Central memory CD4-positive, alpha-beta T cell (primary cell): Measurements from ENCODE around the gene NEDD4L.

Experiments used
- DNase-seq: peaks from one replicate; pipeline ENCODE4 v3.0.0; 2022

Gene NEDD4L

GRCh38 chr18:58215011-58215410 lies 171.0 kb downstream of the NEDD4L start:
- DNase-seq = no peak

DNA sequence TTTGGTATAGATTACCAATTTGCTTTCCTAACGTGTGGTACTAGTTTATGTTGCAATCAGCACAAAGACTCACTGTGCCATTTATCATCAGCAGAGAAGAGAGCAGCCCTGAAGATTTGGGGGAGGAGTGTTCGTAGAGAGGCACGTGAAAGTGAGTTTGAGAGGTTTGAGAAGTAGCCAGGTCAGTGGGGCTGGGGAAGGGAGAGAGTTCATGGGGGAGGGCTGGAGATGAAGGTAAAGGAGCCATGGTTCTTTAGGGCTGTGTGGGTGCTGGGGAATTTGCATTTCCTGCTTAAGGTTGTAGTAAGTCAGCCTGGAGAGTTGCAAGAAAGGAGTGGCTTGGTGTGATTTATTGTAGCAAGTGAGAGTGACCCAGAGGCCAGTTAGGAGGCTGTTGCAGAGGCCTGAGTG lies 172.1 kb downstream of the NEDD4L start:
- DNase-seq = no peak

DNA sequence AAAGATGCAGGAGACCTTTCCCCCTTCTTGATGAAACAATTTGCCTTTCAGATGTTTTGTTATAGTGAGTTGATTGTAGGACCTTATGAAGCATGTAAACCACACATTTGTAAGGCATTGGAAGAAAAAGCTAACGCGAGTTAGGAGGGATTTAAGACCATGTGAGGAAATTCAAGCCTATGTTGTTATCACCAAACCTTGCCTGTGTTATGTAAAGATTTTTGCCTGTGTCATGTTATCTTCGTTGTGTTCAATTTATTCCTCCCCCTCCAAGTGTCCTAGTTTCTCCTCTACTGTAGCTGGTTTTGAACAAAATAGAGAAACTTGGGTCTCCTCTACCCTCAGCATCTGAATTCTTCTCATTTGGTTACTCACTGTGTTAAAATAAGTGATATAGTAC lies 173.0 kb downstream of the NEDD4L start:
- DNase-seq = no peak

DNA sequence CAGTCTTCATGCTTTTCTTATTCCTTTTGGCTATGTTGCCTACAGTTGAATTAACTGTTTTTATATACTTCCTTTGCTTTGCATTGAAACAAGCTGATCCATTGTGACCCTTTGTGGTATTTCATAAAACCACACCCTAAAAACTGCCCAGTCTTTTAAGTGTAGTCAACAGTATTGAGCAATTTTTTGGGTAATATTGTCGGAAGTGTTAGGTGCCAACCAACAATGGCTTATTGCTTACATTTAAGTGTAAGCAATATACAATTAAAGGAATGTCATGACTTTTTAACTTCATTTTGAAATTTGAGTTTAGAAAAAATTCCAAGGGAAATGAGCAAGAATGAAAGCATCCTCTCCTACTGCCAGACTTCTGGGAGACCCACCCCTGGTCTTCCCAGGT lies 174.1 kb downstream of the NEDD4L start:
- no peak for DNase-seq

DNA sequence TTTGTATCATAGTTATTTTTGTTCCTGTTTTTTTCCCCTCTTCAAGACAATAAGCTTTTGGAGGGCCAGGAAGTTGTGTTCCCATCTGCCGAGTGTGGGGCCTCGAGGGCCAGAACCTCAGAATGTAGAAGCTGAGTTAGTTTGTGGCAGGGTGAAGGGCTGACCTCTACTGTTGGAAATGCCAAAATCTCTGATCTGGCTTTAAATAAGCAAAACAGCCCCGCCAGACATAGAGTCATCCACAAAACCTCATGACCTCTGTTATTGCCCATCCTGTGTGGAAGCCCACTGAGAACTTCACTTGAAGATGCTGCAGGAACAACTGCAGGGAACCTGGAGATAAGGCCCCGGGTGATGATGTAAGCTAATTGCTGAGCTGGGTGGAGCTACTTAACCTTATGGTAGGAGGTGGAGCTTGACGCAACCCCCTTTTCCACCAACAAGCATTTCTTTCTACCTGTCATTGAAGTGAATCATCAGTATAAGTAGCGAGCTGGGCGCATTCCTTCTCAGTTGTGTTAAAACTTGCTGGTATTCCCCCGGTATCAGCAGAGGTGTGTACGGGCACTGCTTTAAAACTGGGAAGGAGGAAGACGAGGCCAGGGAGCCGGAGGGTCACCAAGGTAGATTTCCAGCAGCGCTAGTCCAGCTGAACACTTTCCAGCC lies 177.2 kb downstream of the NEDD4L start:
- DNase-seq = no peak

DNA sequence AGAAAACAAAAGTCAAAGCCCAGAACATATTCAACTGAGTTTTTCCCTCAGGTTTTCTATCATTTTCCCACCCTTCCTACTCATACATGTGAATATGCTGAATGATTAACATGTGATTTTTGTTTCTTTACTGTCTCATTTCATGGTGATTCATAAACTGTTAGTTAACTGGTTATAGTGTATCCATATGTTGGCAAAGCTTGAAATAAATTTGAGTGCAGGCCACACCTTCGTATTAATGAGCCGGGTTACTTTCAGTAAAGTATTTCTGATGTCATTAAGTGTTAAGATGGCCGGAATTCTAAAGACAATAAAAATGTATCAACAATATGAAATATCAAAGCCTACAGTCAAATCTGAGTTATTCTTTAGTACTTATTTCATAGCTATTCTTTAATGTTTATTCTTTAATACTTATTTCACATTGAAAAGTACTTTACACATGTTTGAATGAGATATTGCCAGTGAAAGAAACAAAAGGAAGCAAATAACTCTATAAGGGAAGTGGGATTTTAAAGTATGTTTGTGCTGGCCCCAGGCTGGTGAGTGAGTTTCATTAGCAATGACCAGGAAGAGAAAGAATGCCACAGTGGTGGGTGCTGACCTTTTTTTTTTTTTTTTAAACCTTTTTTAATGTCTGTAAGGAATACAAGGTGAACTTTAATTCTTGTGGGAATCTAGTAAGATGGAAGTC lies 178.6 kb downstream of the NEDD4L start:
- DNase-seq = no peak

GRCh38 chr18:58223717-58224424 lies 179.8 kb downstream of the NEDD4L start:
- DNase-seq = no peak

- no peak for DNase-seq
Measured at GRCh38 chr18:58224425-58224750, 180.4 kb downstream of the NEDD4L start.

DNA sequence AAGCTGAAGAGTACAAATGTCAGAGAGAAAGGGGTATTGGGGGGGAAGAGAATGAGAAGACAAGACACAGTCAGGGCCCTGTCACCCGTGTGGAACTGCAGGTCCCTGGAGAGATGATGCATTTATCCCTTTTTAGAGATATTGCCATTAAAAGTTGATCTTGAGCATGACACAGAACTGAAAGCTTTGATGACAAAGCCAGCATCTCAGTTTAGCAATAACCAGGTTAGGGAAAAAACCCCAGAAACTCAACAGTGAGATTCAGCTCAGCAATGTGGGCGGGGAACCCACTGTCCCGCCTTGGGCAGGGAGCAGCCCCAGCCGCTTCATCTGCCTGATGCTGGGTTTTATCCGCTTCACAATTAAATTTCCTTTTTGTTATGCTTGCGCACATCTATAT lies 181.1 kb downstream of the NEDD4L start:
- DNase-seq = no peak

- DNase-seq = no peak
Measured at GRCh38 chr18:58226429-58226828, 182.4 kb downstream of the NEDD4L start.

DNA sequence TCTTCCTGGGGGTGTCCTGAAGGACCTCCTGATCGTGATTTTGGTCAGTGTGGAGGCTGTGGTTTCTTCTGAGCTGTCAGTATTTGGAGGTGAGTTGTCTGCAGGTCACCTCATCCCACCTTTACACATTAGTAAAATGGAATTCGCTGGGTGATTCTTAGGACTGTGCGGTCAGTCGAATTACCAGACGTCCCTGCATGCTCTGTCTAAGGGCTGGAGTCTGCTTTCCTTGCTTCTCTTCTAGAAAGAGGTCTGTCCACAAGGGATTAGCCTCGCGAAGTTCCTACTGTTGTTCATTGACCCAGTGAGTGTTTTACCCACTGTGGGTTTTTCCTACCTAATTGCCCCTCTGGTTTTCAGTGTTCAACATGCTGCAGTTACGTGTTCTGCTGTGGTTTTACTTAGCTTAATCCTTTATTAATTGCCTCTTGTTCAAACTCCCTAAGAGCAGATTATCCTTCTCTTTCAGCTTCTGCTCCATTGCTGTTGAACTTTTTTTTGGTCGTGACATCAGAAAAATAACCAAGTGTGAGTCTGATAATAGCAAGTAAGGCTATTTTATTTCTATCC lies 183.4 kb downstream of the NEDD4L start:
- no peak for DNase-seq

- no peak for DNase-seq
Measured at GRCh38 chr18:58228176-58228575, 184.2 kb downstream of the NEDD4L start.

GRCh38 chr18:58228762-58229161 lies 184.7 kb downstream of the NEDD4L start:
- no peak for DNase-seq

DNA sequence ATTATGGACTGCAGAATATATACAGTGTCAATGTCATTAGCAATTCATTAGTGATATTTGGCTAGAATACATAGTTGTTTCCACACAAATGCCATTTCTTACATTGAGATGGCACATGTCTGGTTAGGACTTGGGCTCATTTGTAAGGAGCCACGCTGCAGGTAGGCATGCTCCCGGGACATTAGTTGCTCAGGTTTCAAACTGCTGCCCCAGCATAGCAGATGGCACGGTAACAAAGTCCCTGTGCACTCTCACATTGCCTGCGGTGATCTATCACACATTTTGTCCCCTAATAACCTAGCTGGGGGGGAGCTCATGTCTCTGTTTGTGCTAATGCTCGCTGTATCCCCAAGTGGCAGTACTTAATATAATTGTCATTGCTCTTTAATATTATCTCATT lies 185.1 kb downstream of the NEDD4L start:
- no peak for DNase-seq

DNA sequence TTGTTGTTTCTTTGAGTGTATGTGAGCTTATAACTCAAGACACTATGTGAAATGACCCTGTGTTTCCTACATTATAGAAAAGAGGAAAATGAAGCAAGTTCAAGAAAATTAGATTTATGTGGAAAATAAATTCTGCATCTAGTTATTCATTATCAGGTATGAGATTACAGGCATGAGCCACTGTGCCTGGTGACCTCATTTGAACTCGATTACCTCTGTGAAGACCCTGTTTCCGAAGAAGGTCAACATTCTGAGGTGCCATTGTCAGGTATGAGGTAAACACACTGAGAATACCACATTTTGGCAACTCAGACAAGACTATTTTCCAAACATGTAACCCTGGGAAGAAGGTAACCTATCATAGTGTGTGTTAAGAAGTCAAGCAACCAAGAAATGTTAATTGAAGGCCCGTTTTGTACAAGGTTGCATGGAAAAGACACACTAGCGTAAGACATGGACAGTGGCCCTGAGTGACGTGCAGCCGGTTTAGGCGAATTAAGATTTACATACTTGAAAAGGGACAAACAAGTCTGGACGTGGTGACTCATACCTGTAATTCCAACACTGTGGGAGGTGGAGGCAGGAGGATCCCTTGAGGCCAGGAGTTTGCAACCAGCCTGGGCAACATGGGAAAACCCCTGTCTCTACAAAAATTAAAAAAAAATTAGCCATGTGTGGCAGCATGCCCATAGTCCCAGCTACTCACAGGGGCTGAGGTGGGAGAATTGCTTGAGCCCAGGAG lies 186.6 kb downstream of the NEDD4L start:
- no peak for DNase-seq

- DNase-seq = no peak
Measured at GRCh38 chr18:58231930-58232329, 187.9 kb downstream of the NEDD4L start.

GRCh38 chr18:58232668-58233067 lies 188.6 kb downstream of the NEDD4L start:
- DNase-seq = no peak

GRCh38 chr18:58234359-58234741 lies 190.3 kb downstream of the NEDD4L start:
- no peak for DNase-seq

DNA sequence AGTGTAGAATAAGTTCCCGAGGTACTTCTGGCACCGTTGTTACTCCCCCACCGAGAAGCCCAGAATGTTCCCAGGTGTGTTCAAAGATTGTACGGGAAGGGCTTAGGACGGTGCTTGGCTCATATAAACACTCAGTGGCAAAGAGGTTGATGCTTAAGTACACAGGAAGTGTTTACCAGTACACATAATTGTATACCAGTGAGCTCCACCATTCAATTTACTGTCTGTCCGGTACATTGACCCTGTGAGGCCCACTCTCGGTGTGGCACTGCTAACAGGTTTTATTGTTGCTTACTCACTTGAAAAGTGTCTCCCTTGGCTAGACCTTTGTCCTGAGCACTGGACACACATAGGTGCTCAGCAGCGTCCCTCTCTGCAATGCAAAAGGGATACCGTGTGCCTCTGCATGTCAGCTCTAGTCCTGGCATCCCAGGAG lies 191.0 kb downstream of the NEDD4L start:
- DNase-seq = no peak

- no peak for DNase-seq
Measured at GRCh38 chr18:58239879-58240278, 195.9 kb downstream of the NEDD4L start.

DNA sequence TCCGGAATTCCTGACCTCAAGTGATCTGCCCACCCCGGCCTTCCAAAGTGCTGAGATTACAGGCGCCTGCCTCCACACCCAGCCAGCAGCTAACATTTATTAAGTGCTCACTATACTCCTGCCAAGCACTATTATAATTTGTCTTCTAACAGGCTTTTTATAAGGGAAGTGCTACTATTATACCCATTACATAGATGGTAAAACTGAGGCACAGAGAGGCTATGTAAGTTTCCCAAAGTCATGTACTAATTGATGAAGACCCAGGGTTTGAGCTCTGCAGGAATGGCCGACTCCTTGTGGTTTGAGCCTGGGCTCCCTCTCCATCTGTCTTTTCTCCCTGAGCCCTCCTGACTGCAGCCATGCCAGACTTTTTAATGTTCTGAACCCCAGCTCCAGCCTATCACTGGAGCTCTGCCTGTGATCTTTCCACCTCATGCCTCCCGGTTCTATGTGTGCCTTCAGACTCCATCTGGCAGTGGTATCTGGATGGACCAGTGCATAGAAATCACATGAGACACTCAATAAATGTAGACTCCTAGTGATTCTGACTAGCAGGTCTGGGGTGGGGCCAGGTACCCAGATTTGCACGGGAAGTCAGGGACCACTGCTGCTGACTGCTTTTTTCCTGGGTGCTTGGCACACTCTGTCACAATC lies 197.1 kb downstream of the NEDD4L start:
- DNase-seq = no peak

DNA sequence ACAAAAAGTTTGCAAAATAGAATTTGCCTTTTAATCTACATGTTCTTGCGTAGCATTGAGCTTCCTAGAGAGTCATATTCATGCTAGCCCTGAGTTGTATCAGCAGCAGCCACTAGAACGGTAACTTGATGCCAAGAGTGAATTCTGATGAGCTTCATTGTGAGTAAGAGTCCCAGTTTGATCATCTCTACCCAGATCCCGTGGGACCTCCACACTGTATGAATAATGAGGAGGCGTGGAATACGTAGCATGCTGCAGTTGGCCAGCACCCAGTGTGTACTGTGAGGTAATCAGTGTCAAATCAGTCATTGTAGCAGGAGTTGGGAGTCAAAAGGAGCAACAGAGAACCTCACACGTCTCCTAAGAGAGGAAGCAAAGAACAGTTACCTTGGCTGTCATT lies 197.9 kb downstream of the NEDD4L start:
- no peak for DNase-seq

- no peak for DNase-seq
Measured at GRCh38 chr18:58242435-58242834, 198.4 kb downstream of the NEDD4L start.
